SK-N-SH (cell line): ENCODE measurements around the gene NOP16.

Source experiments
- ELF1 ChIP-seq: IDR thresholded peaks from 2 replicates; pipeline ENCODE4 v1.4.0; 2012
- EZH2phosphoT487 ChIP-seq: fragments of 200-600 bp; sonication (generic); IDR thresholded peaks from 2 replicates; pipeline ENCODE4 v1.6.1; 2017; ENCODE audit warnings: low read depth, mixed run types, mild to moderate bottlenecking, antibody characterized with exemption, moderate library complexity, borderline replicate concordance
- MEF2A ChIP-seq: IDR thresholded peaks from 2 replicates; pipeline ENCODE4 v1.4.0; 2012; ENCODE audit warnings: low read depth, borderline replicate concordance
- MXI1 ChIP-seq: IDR thresholded peaks from 2 replicates; pipeline ENCODE4 v1.6.1; 2012; ENCODE audit warnings: mild to moderate bottlenecking, low read depth, low read length, improper control_type of control experiment
- NFIC ChIP-seq: IDR thresholded peaks from 2 replicates; pipeline ENCODE4 v1.4.0; 2012; ENCODE audit warnings: borderline replicate concordance
- POLR2AphosphoS5 ChIP-seq: IDR thresholded peaks from 2 replicates; pipeline ENCODE4 v1.6.1; 2012; ENCODE audit warnings: low read depth, low read length
- RAD21 ChIP-seq: IDR thresholded peaks from 2 replicates; pipeline ENCODE4 v1.6.1; 2012; ENCODE audit warnings: mild to moderate bottlenecking, low read length
- TAF1 ChIP-seq: IDR thresholded peaks from 2 replicates; pipeline ENCODE4 v1.6.1; 2012; ENCODE audit warnings: low read depth, mild to moderate bottlenecking, low read length, moderate library complexity, borderline replicate concordance
- YY1 ChIP-seq: IDR thresholded peaks from 2 replicates; pipeline ENCODE4 v1.4.0; 2012; ENCODE audit warnings: low read depth, mild to moderate bottlenecking
- TF ChIP-seq, protein P1 (sequence below): IDR thresholded peaks from 2 replicates; pipeline ENCODE4 v1.6.1; 2012; ENCODE audit warnings: mild to moderate bottlenecking, low read depth, low read length, moderate library complexity
- TF ChIP-seq, protein P2 (sequence below): fragments of 200-600 bp; sonication (generic); IDR thresholded peaks from 2 replicates; pipeline ENCODE4 v1.6.1; 2017; ENCODE audit warnings: antibody characterized with exemption, mild to moderate bottlenecking, moderate library complexity
- TF ChIP-seq, protein P3 (sequence below): fragments of 150-350 bp; IDR thresholded peaks from 2 replicates; pipeline ENCODE4 v1.6.1; 2016; ENCODE audit warnings: mild to moderate bottlenecking, low read depth, low read length

DNA sequence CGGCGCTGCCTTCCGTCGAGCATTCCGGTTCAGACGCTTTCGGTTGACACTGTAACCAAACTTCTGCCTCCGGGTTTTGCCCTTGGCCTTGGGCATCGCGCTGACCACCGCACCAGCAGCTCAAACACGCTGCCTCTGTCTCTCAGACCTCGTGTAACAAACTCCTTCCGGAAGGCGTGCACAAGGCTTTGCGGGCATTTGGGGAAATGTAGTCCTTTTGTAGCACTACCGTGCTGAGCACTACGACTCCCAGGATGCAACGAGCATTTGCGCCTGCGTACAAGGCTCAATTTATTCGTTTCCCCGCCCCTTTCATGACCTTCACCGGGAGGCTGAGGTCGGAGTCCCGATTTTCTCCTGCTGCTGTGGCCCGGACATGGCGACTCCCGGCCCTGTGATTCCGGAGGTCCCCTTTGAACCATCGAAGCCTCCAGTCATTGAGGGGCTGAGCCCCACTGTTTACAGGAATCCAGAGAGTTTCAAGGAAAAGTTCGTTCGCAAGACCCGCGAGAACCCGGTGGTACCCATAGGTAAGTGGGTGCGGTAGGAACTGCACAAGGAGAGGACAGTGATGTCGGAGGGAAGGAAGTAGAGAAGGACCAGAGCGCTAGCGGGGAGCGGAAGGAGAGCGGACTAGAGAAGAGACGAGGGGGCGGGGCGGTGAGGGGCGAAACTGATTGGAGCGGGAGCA lies at the start of gene NOP16, which contains the start of gene HIGD2A:
- TF ChIP-seq, protein P1, sequence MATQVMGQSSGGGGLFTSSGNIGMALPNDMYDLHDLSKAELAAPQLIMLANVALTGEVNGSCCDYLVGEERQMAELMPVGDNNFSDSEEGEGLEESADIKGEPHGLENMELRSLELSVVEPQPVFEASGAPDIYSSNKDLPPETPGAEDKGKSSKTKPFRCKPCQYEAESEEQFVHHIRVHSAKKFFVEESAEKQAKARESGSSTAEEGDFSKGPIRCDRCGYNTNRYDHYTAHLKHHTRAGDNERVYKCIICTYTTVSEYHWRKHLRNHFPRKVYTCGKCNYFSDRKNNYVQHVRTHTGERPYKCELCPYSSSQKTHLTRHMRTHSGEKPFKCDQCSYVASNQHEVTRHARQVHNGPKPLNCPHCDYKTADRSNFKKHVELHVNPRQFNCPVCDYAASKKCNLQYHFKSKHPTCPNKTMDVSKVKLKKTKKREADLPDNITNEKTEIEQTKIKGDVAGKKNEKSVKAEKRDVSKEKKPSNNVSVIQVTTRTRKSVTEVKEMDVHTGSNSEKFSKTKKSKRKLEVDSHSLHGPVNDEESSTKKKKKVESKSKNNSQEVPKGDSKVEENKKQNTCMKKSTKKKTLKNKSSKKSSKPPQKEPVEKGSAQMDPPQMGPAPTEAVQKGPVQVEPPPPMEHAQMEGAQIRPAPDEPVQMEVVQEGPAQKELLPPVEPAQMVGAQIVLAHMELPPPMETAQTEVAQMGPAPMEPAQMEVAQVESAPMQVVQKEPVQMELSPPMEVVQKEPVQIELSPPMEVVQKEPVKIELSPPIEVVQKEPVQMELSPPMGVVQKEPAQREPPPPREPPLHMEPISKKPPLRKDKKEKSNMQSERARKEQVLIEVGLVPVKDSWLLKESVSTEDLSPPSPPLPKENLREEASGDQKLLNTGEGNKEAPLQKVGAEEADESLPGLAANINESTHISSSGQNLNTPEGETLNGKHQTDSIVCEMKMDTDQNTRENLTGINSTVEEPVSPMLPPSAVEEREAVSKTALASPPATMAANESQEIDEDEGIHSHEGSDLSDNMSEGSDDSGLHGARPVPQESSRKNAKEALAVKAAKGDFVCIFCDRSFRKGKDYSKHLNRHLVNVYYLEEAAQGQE, result 0 out of 2 replicates have a peak, but pooled peaks have one; percentile 23
- TF ChIP-seq, protein P2, sequence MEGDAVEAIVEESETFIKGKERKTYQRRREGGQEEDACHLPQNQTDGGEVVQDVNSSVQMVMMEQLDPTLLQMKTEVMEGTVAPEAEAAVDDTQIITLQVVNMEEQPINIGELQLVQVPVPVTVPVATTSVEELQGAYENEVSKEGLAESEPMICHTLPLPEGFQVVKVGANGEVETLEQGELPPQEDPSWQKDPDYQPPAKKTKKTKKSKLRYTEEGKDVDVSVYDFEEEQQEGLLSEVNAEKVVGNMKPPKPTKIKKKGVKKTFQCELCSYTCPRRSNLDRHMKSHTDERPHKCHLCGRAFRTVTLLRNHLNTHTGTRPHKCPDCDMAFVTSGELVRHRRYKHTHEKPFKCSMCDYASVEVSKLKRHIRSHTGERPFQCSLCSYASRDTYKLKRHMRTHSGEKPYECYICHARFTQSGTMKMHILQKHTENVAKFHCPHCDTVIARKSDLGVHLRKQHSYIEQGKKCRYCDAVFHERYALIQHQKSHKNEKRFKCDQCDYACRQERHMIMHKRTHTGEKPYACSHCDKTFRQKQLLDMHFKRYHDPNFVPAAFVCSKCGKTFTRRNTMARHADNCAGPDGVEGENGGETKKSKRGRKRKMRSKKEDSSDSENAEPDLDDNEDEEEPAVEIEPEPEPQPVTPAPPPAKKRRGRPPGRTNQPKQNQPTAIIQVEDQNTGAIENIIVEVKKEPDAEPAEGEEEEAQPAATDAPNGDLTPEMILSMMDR, result no peak
- peak; percentile 79 for TF ChIP-seq POLR2AphosphoS5
- TF ChIP-seq YY1, result no peak; the same call in 1 of the 2 replicates
- no peak for TF ChIP-seq RAD21
- TF ChIP-seq ELF1, result peak; percentile 74
- TF ChIP-seq EZH2phosphoT487, result no peak
- TF ChIP-seq TAF1, result peak; percentile 85
- TF ChIP-seq NFIC, result no peak
- TF ChIP-seq, protein P3, sequence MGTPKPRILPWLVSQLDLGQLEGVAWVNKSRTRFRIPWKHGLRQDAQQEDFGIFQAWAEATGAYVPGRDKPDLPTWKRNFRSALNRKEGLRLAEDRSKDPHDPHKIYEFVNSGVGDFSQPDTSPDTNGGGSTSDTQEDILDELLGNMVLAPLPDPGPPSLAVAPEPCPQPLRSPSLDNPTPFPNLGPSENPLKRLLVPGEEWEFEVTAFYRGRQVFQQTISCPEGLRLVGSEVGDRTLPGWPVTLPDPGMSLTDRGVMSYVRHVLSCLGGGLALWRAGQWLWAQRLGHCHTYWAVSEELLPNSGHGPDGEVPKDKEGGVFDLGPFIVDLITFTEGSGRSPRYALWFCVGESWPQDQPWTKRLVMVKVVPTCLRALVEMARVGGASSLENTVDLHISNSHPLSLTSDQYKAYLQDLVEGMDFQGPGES, result peak; percentile 40; the same call in 1 of the 2 replicates
- peak; percentile 99 for TF ChIP-seq MXI1
- no peak for TF ChIP-seq MEF2A
